ENCODE results near the gene FYCO1. TPM values are rescaled to one million over a fixed set of nuclear protein-coding genes. Genes with fewer than 3 reads are reported as not detected.

FYCO1 gene
- total and polyA plus RNA-seq, 2 of the 8 experiments (the other 6 are each of a cell fraction or from before 2014, with no cell fraction given), result 4.8 to 10.8 TPM

- TF ChIP-seq CHD7 (IDR thresholded peaks at IDR 0.05; ENCODE audit: insufficient replicate concordance, low read length) (no peak), HDAC2 (IDR thresholded peaks at IDR 0.05; ENCODE audit: borderline replicate concordance in 1 of 2, low read depth in 2 of 2, low read length in 2 of 2) (no peak), SAP30 (IDR thresholded peaks at IDR 0.05; ENCODE audit: insufficient read depth, insufficient replicate concordance, low read length) (no peak), SRF (IDR thresholded peaks at IDR 0.05; ENCODE audit: low read depth, low read length) (no peak), ASH2L (IDR thresholded peaks at IDR 0.05; ENCODE audit: low read length) (no peak), CTBP2 (IDR thresholded peaks at IDR 0.05; ENCODE audit: borderline replicate concordance, insufficient read depth, insufficient read length, low read length) (no peak)
Measured at GRCh38 chr3:45949432-45949831, 46.2 kb downstream of the FYCO1 start (continued).
